Middle frontal gyrus (tissue), 1 donor: ENCODE measurements around the gene PLCD3.

ENCODE experiments used
- DNase-seq: peaks from one replicate; pipeline ENCODE4 v3.0.0-alpha.2; 2015; ENCODE audit warnings: low spot score; ENCODE audit errors: extremely low spot score

The PLCD3 gene

GRCh38 chr17:45117848-45118646 is 14.3 kb downstream of the PLCD3 start:
- DNase-seq: no peak

DNA sequence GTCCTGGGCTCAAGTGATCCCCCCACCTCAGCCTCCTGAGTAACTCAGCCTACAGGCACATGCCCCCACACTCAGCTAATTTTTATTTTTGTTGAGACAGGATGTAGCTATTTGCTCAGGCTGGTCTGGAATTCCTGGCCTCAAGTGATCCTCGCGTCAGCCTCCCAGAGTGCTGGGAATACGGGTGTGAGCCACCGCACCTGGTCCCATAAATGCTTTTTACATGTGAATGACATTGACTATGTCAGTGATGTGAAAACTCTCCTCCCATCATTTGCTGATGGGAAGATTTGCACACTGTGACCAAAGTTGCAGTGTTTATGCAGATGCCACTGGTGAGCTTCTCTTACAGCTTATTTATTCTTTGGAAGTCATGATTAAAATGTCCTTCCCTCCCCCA is 15.0 kb downstream of the PLCD3 start:
- no peak for DNase-seq

DNA sequence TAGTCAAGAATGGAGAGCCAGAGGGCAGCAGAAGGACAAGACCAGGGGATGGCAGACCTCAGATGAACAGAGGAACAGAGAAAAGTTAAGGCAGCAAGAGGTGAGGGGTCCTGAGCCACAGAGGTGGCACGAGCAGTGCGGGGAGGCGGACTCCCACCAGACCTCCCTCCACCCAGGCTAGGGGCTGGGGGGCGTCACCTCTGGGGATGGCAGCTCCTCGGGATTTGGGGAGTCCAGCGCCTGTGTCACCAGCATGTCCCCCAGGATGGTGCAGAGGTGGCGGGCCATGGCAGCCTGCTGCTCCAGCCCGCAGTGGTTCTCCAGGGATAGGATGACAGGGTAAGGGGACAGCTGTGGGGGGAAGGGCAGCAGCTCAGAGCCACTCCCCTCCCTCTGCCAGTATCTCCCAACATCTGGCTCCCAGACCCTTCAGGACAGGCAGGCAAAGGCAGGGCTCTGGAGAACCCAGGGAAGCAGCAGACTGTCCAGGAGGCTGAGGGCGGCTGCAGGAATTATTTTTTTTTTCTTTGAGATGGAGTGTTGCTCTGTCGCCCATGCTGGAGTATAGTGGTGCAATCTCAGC is 15.8 kb downstream of the PLCD3 start:
- DNase-seq: no peak

- no peak for DNase-seq
Observed at GRCh38 chr17:45115871-45116270, 16.4 kb downstream of the PLCD3 start.

DNA sequence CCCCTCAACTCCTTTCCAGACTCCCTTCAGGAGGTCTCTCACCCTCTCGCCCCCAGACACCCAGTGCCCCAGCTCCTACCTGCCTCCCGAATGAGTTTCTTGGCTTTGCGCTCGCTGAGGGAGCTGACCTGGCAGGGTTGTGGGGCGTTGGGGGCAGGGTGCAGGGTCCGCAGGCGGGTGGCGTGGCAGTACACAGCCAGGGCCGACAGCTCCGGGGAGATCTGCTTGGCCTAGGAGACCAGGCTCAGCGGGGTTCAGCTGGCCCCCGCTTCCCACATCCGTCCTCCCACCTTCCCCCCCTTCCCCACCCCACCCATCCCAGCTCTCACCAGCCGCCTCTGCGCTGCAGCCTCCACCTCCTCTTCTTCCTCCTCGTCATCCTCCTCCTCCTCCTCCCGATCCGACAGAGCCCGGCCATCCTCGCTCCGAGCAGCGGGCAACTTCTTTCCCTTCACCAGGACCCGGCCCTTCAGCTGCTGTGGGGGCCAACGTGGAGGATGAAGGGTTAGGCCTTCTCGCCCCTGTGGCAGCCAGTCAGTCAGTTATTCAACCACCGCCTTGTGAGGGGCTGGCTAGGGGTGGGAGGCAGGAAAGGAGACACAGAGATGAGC is 17.2 kb downstream of the PLCD3 start:
- DNase-seq: no peak

- no peak for DNase-seq
Observed at GRCh38 chr17:45114117-45114932, 18.0 kb downstream of the PLCD3 start.

DNA sequence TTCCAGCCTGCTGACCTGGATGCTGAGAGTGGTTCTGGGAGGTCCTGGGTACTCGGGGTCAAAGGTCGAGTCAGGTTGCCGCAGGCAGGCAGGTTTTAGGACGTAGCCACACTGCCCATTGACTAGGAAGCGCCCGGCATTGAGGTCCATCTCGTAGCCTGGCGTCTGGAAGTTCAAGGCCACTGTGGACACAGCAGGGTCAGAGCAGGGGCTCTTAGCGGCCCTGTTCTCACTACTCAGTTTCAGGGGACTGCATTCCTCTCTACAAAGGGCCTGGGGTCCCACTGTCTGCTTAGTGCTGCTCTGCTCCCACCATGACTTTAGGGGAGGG is 18.9 kb downstream of the PLCD3 start:
- DNase-seq: no peak

GRCh38 chr17:45112559-45113423 is 19.5 kb downstream of the PLCD3 start:
- DNase-seq: no peak

GRCh38 chr17:45111850-45112249 is 20.5 kb downstream of the PLCD3 start:
- no peak for DNase-seq

GRCh38 chr17:45110676-45111611 is 21.4 kb downstream of the PLCD3 start:
- DNase-seq: no peak

GRCh38 chr17:45108595-45109521 is 23.5 kb downstream of the PLCD3 start:
- no peak for DNase-seq

DNA sequence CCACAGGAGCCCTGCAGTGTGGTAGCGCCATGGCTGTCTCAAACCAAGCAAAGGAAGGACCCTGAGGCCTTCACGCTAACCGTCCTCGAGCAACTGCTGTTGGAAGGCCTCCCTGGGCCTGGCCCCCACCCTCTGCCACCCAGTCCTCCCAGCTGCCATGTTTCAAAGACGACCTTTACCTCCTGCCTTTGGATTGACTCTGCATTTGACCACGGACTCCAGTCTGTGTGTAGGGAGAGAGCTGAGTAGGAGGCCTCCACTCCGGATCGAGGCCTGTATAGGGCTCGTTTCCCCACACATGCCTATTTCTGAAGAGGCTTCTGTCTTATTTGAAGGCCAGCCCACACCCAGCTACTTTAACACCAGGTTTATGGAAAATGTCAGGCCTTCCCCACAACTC is 24.3 kb downstream of the PLCD3 start:
- DNase-seq: no peak

DNA sequence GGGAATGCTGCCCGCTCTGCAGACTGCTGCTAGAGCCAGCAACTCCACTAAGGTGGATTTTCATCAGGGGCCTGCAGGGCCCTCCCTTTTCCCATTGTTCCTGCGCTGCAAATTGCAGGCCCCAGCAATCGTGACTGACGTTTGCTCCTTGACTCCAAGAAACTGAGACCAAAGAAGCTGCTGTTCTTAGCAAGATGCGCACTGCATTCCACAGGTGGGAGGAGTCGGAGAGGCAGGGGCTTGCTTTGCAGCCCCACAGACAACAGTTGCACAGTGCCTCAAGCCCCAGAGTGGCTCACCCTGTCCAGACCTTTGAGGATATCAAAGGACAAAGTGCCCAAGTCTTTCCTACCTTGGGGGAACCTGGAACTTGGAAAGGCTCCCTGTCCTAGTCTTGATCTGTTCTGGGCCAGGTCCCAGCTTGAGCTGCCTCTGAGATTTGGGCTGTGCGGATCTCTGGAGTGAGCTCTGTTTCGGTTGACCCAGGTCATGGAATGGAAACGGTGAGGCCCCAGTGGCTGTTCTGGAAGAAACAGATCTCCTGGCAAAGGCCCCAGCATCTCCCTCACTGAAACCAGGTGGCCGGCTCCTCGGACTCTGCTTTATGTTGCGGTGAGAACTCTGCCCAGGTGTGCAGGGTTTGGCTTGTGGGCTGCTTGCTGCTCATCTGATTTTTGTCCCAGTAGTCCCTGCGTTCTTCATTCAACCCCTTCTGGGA is 24.9 kb downstream of the PLCD3 start:
- DNase-seq: no peak

GRCh38 chr17:45106582-45106981 is 25.7 kb downstream of the PLCD3 start:
- no peak for DNase-seq

- no peak for DNase-seq
Observed at GRCh38 chr17:45106096-45106495, 26.2 kb downstream of the PLCD3 start.

GRCh38 chr17:45104907-45105624 is 27.2 kb downstream of the PLCD3 start:
- no peak for DNase-seq

DNA sequence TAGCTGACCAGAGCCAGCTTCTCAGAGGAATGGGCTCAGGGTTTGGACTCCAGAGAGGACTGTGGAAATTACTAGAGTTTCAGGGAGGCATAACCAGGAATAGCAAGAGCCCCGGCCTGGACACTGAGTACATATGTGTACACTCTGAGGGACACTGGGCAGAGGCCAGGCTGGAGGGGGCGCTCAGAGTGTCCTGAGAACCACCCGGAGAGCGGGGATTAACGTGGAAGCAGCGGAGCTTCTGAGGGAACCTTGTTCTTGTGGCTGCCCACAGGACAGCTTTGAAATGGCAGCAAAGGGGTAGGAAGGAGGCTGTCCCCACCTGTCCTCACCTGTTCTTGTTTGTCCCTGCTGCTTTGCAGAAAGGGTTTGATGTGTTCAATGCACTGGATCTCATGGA is 27.8 kb downstream of the PLCD3 start:
- no peak for DNase-seq

DNA sequence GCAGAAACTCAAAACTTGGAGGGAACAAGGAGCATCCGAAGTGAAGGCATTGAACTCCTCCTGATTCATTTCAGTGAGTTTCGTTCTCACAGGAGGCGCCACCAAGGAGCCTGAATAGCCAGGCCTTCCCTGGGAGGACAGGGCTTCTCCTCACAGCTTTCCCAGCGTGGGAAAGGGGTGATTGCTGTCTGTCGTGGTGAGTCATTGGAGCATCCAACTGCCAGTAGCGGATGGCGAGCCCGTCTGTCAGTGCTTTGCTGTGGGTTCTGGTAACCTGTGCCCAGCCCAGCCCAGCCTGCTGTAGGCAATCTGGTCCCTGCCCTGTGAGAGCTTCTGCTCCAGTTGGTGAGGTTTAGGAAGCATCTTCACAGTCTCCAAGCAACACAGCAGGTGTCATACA is 28.3 kb downstream of the PLCD3 start:
- DNase-seq: no peak
